Measurements from ENCODE around the gene TSPAN9.

DNA sequence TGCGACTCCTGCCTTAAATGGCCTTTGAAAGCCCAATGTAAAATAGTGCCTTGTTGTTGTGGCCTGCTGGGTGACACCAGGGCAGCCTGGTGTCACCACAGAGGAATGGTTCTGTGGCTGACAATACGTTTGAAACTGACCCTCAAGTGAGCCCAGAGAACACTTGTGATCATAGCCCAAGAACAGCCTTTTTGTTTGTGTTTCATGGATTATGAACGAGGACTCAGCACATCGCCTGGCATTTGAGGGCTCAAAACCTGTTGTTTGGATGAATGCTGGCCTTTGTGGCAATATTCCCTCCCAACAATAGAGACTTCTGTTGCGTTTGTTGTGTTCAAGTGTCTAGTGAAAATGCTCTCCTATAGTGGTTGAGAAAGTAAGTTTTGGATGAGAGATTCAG, 48.5 kb downstream of the TSPAN9 start:
- TF ChIP-seq, protein P1, sequence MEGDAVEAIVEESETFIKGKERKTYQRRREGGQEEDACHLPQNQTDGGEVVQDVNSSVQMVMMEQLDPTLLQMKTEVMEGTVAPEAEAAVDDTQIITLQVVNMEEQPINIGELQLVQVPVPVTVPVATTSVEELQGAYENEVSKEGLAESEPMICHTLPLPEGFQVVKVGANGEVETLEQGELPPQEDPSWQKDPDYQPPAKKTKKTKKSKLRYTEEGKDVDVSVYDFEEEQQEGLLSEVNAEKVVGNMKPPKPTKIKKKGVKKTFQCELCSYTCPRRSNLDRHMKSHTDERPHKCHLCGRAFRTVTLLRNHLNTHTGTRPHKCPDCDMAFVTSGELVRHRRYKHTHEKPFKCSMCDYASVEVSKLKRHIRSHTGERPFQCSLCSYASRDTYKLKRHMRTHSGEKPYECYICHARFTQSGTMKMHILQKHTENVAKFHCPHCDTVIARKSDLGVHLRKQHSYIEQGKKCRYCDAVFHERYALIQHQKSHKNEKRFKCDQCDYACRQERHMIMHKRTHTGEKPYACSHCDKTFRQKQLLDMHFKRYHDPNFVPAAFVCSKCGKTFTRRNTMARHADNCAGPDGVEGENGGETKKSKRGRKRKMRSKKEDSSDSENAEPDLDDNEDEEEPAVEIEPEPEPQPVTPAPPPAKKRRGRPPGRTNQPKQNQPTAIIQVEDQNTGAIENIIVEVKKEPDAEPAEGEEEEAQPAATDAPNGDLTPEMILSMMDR (IDR thresholded peaks at IDR 0.05): no peak
- TF ChIP-seq EZH2phosphoT487 (IDR thresholded peaks at IDR 0.05): no peak
